Measurements from ENCODE around the gene SLC16A5.

GRCh38 chr17:75048249-75048878 is 39.4 kb upstream of the SLC16A5 start:
- no peak for TF ChIP-seq EZH2phosphoT487 (IDR thresholded peaks at IDR 0.05; ENCODE audit: insufficient read depth, low read depth)
- TF ChIP-seq EZH2 (IDR thresholded peaks at IDR 0.05; ENCODE audit: insufficient read depth, poor library complexity, severe bottlenecking), result no peak
